ENCODE results near the gene MACROD2.

- TF ChIP-seq CTCF (IDR thresholded peaks at IDR 0.05) (no peak), POLR2A (IDR thresholded peaks at IDR 0.05) (no peak)
These were observed 1041.6 kb downstream of the MACROD2 start for GRCh38 chr20:15036948-15037347.
